Endothelial cell (in vitro differentiated cells): ENCODE data around the gene HPD. TPM values are rescaled to one million over a fixed set of nuclear protein-coding genes. Genes with fewer than 3 reads are reported as not detected.
A peak's percentile ranks its signal among the peaks of the same experiment; 100 is the strongest.

ENCODE experiments used
- DNase-seq: peaks from one replicate; pipeline ENCODE4 v3.0.0; 2021; ENCODE audit warnings: low spot score
- H3K27ac Mint-ChIP-seq: one replicate; pipeline ENCODE4 v1.8.0; 2021; ENCODE audit warnings: mixed read lengths, inconsistent platforms; ENCODE audit not compliant: unreplicated experiment
- H3K27me3 Mint-ChIP-seq: one replicate; pipeline ENCODE4 v1.8.0; 2021; ENCODE audit warnings: mild to moderate bottlenecking, moderate library complexity, mixed read lengths, inconsistent platforms; ENCODE audit not compliant: unreplicated experiment
- H3K36me3 Mint-ChIP-seq: one replicate; pipeline ENCODE4 v1.8.0; 2021; ENCODE audit warnings: mild to moderate bottlenecking, low read depth, mixed read lengths, inconsistent platforms; ENCODE audit not compliant: unreplicated experiment
- H3K4me1 Mint-ChIP-seq: one replicate; pipeline ENCODE4 v1.8.0; 2021; ENCODE audit warnings: mild to moderate bottlenecking, mixed read lengths, inconsistent platforms; ENCODE audit not compliant: unreplicated experiment
- H3K4me3 Mint-ChIP-seq: one replicate; pipeline ENCODE4 v1.8.0; 2021; ENCODE audit warnings: mild to moderate bottlenecking, mixed read lengths, inconsistent platforms; ENCODE audit not compliant: unreplicated experiment
- H3K9me3 Mint-ChIP-seq: one replicate; pipeline ENCODE4 v1.8.0; 2021; ENCODE audit warnings: mixed read lengths, inconsistent platforms; ENCODE audit not compliant: unreplicated experiment
- total RNA-seq: library from RNA; stranded (reverse); fragmentation: NEBNext Ultra II Directional; extraction: Animal tissue kit (Norgen Biotek cat#: 25700); gene quantifications from one replicate; pipeline ENCODE4 v1.2.1, GENCODE V29; 2021; ENCODE audit not compliant: unreplicated experiment
- TF ChIP-seq, protein P1 (sequence below): fragments of 200-600 bp; sonication (generic); IDR thresholded peaks from one replicate; pipeline ENCODE4 v1.5.0; 2021; ENCODE audit warnings: antibody characterized with exemption; ENCODE audit not compliant: unreplicated experiment

The HPD gene
- total RNA-seq, 1 donor from 2014 or later: not detected

DNA sequence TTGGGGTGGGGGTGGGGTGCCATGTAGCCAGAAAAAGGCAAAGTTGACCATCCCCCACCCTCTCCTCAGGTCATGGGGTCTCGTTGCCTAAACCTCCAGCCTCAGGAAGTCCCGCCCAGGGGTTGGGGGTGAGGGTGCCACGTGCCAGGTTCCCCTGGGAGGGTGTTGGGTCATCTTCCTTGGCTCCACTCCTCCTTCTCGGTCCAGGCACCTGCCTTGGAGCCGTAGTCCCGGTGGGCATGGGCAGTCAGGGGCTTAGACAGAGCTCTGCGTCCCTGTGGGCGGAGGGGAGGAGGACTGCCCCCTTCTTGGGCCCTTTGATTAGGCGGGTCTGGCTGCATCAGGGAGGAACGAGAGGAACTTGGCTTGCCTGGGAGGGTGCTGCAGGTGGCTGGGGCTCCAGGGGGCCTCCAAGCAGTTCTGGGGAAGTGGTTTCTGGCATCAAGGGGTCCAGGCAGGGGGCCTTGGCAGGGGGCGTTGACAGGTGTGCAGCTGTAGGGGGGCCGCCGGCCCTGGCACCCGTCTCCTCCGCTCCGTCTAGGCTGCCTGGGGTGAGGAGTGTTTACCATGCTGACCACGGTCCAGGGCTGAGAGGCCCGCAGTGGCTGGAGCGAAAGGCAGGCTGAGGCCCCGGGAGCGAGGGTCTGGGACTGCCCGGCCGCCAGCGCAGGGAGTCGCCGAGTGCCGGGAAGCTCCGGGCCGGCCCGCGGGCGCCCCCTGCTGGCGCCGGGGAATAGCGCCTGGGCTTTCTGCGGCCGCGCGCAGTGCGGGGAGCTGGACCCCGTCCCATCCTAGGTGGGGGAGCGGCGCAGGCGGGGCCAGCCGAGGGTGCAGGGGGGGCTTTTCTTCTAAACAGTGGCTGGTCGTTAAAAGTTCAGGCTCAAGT, 47.0 kb downstream of the HPD start:
- TF ChIP-seq, protein P1, sequence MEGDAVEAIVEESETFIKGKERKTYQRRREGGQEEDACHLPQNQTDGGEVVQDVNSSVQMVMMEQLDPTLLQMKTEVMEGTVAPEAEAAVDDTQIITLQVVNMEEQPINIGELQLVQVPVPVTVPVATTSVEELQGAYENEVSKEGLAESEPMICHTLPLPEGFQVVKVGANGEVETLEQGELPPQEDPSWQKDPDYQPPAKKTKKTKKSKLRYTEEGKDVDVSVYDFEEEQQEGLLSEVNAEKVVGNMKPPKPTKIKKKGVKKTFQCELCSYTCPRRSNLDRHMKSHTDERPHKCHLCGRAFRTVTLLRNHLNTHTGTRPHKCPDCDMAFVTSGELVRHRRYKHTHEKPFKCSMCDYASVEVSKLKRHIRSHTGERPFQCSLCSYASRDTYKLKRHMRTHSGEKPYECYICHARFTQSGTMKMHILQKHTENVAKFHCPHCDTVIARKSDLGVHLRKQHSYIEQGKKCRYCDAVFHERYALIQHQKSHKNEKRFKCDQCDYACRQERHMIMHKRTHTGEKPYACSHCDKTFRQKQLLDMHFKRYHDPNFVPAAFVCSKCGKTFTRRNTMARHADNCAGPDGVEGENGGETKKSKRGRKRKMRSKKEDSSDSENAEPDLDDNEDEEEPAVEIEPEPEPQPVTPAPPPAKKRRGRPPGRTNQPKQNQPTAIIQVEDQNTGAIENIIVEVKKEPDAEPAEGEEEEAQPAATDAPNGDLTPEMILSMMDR: peak; percentile 100
- H3K9me3 Mint-ChIP-seq: no peaks in the 10 kb centered on the region
- H3K4me1 Mint-ChIP-seq: peaks cover 17% of the 10 kb centered on the region
- peaks cover 9% of the 10 kb centered on the region for H3K27me3 Mint-ChIP-seq
- peak; percentile 90 for DNase-seq
- H3K27ac Mint-ChIP-seq: no peak overlapping the region
- H3K4me3 Mint-ChIP-seq: peak overlapping the region; percentile 86
- peaks cover 25% of the 10 kb centered on the region for H3K36me3 Mint-ChIP-seq

DNA sequence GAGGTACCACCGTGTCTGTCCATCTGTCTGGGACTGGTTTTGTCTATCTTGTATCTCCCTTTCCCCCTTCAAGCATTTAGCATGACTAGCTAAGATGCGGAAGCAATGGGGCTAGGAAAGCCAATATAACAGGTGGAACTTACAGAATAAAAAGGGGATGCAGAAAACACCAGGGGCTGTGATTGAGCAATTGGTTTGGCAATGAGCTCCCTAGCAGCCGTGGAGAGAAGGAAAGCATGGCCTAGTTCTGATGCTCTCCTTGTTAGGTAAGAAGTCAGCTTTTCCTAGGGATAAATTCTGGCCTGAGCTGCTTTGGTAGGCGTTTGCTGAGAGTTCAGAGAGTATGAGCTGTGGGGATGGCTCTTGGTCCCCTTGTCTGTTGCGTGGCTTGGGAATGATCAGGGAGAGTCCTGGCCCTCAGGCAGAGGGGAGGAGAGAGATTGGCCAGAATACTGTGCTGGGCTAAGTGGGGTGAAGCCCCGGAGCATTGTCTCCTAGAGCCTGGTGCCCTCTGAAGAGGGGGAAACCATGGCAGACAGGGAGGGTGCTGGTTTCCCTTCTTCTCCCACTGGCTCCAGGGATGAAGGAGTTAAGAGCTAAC, 47.7 kb downstream of the HPD start:
- no peak for DNase-seq
- peaks cover 23% of the 10 kb centered on the region for H3K36me3 Mint-ChIP-seq
- no peaks in the 10 kb centered on the region for H3K9me3 Mint-ChIP-seq
- H3K27me3 Mint-ChIP-seq: peaks cover 9% of the 10 kb centered on the region
- H3K4me3 Mint-ChIP-seq: peak overlapping the region; percentile 75
- H3K27ac Mint-ChIP-seq: peak overlapping the region; percentile 65
- H3K4me1 Mint-ChIP-seq: peaks cover 23% of the 10 kb centered on the region
- TF ChIP-seq, protein P1: no peak

DNA sequence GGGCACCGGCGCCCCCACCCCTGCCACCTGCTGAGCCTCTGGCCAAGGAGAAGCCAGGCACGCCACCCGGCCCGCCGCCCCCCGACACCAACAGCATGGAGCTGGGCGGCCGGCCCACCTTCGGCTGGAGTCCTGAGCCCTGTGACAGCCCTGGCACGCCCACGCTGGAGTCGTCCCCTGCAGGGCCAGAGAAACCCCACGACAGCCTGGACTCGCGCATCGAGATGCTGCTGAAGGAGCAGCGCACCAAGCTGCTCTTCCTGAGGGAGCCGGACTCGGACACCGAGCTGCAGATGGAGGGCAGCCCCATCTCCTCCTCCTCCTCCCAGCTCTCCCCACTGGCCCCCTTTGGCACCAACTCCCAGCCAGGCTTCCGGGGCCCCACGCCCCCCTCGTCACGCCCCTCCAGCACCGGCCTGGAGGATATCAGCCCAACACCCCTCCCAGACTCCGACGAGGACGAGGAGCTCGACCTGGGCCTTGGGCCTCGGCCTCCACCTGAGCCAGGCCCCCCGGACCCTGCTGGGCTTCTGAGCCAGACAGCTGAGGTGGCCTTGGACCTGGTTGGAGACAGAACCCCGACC, 48.3 kb downstream of the HPD start:
- peaks cover 27% of the 10 kb centered on the region for H3K4me1 Mint-ChIP-seq
- H3K4me3 Mint-ChIP-seq: no peak overlapping the region
- TF ChIP-seq, protein P1: no peak
- no peaks in the 10 kb centered on the region for H3K9me3 Mint-ChIP-seq
- H3K27ac Mint-ChIP-seq: no peak overlapping the region
- DNase-seq: no peak
- peaks cover 10% of the 10 kb centered on the region for H3K27me3 Mint-ChIP-seq
- H3K36me3 Mint-ChIP-seq: peaks cover 20% of the 10 kb centered on the region

DNA sequence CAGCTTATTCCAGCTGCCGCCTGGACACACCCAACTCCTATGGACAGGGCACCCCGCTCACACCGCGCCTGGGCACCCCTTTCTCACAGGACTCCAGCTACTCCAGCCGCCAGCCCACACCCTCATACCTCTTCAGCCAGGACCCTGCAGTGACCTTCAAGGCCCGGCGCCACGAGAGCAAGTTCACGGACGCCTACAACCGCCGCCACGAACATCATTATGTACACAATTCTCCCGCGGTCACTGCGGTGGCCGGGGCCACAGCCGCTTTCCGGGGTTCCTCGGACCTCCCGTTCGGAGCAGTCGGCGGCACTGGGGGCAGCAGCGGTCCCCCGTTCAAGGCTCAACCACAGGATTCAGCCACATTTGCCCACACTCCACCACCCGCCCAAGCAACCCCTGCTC, 48.9 kb downstream of the HPD start:
- peaks cover 27% of the 10 kb centered on the region for H3K4me1 Mint-ChIP-seq
- DNase-seq: no peak
- no peaks in the 10 kb centered on the region for H3K9me3 Mint-ChIP-seq
- H3K4me3 Mint-ChIP-seq: no peak overlapping the region
- H3K27me3 Mint-ChIP-seq: peaks cover 10% of the 10 kb centered on the region
- H3K36me3 Mint-ChIP-seq: peaks cover 19% of the 10 kb centered on the region
- H3K27ac Mint-ChIP-seq: no peak overlapping the region
- TF ChIP-seq, protein P1: no peak
